OCI-LY7 (cell line): ENCODE measurements around the gene PLEKHA6. TPM values are rescaled to one million over a fixed set of nuclear protein-coding genes. Genes with fewer than 3 reads are reported as not detected.

Source experiments
- BruUV-seq: library from RNA; stranded (reverse); fragments of 400-500 nt; replicated peaks from 2 replicates; lab custom pipeline; 2021; lab: Mats Ljungman, UMichigan
- CTCF ChIA-PET: fragments of 300-600 bp; sonication (Branson Sonifier 250); formaldehyde crosslinking; loops from one replicate; lab custom pipeline; 2022; ENCODE audit warnings: antibody characterized with exemption; ENCODE audit not compliant: unreplicated experiment; lab: Charles Lee
- POLR2A ChIA-PET: fragments of 300-600 bp; sonication (Branson Sonifier 250); formaldehyde crosslinking; loops from one replicate; lab custom pipeline; 2022; ENCODE audit warnings: antibody characterized with exemption; lab: Charles Lee
- DNase-seq: peaks from one replicate; pipeline ENCODE4 v3.0.0-alpha.2; 2015; ENCODE audit warnings: low spot score
- H2AFZ ChIP-seq: fragments of 200-600 bp; sonication (generic), shearing (Covaris generic); 2 replicates; pipeline ENCODE4 v1.6.1; 2014; ENCODE audit warnings: mild to moderate bottlenecking, antibody characterized with exemption, low read length, moderate library complexity
- H3K27ac ChIP-seq: fragments of 200-600 bp; sonication (generic); 2 replicates; pipeline ENCODE4 v1.5.1; 2014; ENCODE audit warnings: mixed run types, low read depth, mild to moderate bottlenecking, moderate library complexity, low read length, inconsistent platforms; ENCODE audit not compliant: poor library complexity, severe bottlenecking
- H3K36me3 ChIP-seq: fragments of 200-600 bp; sonication (generic); 2 replicates; pipeline ENCODE4 v1.6.1; 2014; ENCODE audit warnings: mild to moderate bottlenecking, antibody characterized with exemption, low read length, moderate library complexity, mixed read lengths; ENCODE audit not compliant: insufficient read depth
- H3K4me1 ChIP-seq: fragments of 200-600 bp; sonication (generic); 2 replicates; pipeline ENCODE4 v1.5.1; 2014; ENCODE audit warnings: mild to moderate bottlenecking, low read length; ENCODE audit not compliant: insufficient read depth, poor library complexity, severe bottlenecking
- H3K4me2 ChIP-seq: fragments of 200-600 bp; sonication (generic); 2 replicates; pipeline ENCODE4 v1.6.1; 2014; ENCODE audit warnings: mild to moderate bottlenecking, low read length
- H3K4me3 ChIP-seq: fragments of 200-600 bp; sonication (generic); 2 replicates; pipeline ENCODE4 v1.5.1; 2014; ENCODE audit warnings: mild to moderate bottlenecking, low read depth, low read length; ENCODE audit not compliant: poor library complexity, severe bottlenecking
- H3K79me2 ChIP-seq: fragments of 200-600 bp; sonication (generic); 2 replicates; pipeline ENCODE4 v1.6.1; 2016; ENCODE audit warnings: low read depth, mild to moderate bottlenecking, low read length, moderate library complexity, mixed read lengths; ENCODE audit not compliant: insufficient read depth
- H3K9me2 ChIP-seq: fragments of 200-600 bp; sonication (generic); 2 replicates; pipeline ENCODE4 v1.6.1; 2016; ENCODE audit warnings: mild to moderate bottlenecking, low read length, mixed read lengths; ENCODE audit not compliant: insufficient read depth
- H3K9me3 ChIP-seq: fragments of 200-600 bp; sonication (generic); 2 replicates; pipeline ENCODE4 v1.6.1; 2014; ENCODE audit warnings: mild to moderate bottlenecking, mixed run types, low read length, mixed read lengths
- H4K20me1 ChIP-seq: fragments of 200-600 bp; sonication (generic); 2 replicates; pipeline ENCODE4 v1.6.1; 2014; ENCODE audit warnings: mild to moderate bottlenecking, antibody characterized with exemption, low read length, moderate library complexity, mixed read lengths; ENCODE audit not compliant: insufficient read depth
- EZH2phosphoT487 ChIP-seq: fragments of 200-600 bp; sonication (generic); IDR thresholded peaks from 2 replicates; pipeline ENCODE4 v1.6.1; 2018; ENCODE audit warnings: low read depth, borderline replicate concordance, mild to moderate bottlenecking, mixed run types, antibody characterized with exemption, low read length, moderate library complexity, mixed read lengths
- intact Hi-C: fragments of 100-400 bp; cut with micrococcal nuclease; formaldehyde crosslinking; loops from one replicate; pipeline ENCODE4 v1.10.0; 2022; ENCODE audit not compliant: unreplicated experiment
- total RNA-seq, 2 experiments: library from RNA; depleted of rRNA in 1 of 2; stranded (reverse); fragments of >200 nt in 1 of 2; shearing (Covaris generic) in 1 of 2; gene quantifications; 2 replicates each; pipeline ENCODE4 v1.2.3, GENCODE V29; 2014 to 2022
- TF ChIP-seq, protein P1 (sequence below): fragments of 200-600 bp; sonication (generic); conservative IDR thresholded peaks from 2 replicates; pipeline ENCODE4 v1.5.1; 2014; ENCODE audit warnings: mild to moderate bottlenecking, antibody characterized with exemption, low read length, moderate library complexity, mixed read lengths

Gene PLEKHA6
- total RNA-seq, 2 experiments from 2014 or later: not detected

DNA sequence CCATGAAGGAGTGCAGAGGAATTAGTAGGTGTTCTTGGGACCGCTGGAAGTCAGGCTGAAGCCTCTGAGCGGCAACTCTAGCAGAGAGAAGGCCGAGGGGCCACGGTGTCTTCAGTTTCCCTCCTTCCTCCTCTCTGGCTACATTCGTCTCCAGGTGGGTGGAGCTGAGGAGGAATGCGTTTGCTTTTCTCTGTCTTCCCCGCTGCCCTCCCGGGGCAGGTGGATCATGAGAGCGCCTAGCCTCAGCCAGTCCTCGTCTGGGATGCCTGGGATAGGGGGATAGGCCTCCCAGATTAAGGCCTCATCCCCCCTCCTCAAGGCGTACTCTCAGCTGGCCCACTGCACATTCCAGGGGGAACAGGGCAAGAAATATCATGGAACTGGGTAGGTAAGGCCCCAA is 138.5 kb downstream of the PLEKHA6 start:
- Histone ChIP-seq H3K9me2 (no peaks in the 10 kb centered on the region), H3K79me2 (no peaks in the 10 kb centered on the region), H3K4me3 (no peak overlapping the region), H3K27ac (no peak overlapping the region), H2AFZ (no peak overlapping the region), H3K4me2 (no peak overlapping the region), H3K36me3 (no peaks in the 10 kb centered on the region), H3K4me1 (no peaks in the 10 kb centered on the region), H3K9me3 (no peaks in the 10 kb centered on the region), H4K20me1 (no peaks in the 10 kb centered on the region)
- intact Hi-C loops: no loop called here
- no peak for DNase-seq
- no TSS peak for BruUV-seq
- CTCF ChIA-PET: no interaction called here
- TF ChIP-seq, protein P1, sequence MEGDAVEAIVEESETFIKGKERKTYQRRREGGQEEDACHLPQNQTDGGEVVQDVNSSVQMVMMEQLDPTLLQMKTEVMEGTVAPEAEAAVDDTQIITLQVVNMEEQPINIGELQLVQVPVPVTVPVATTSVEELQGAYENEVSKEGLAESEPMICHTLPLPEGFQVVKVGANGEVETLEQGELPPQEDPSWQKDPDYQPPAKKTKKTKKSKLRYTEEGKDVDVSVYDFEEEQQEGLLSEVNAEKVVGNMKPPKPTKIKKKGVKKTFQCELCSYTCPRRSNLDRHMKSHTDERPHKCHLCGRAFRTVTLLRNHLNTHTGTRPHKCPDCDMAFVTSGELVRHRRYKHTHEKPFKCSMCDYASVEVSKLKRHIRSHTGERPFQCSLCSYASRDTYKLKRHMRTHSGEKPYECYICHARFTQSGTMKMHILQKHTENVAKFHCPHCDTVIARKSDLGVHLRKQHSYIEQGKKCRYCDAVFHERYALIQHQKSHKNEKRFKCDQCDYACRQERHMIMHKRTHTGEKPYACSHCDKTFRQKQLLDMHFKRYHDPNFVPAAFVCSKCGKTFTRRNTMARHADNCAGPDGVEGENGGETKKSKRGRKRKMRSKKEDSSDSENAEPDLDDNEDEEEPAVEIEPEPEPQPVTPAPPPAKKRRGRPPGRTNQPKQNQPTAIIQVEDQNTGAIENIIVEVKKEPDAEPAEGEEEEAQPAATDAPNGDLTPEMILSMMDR: no peak
- POLR2A ChIA-PET: no interaction called here

DNA sequence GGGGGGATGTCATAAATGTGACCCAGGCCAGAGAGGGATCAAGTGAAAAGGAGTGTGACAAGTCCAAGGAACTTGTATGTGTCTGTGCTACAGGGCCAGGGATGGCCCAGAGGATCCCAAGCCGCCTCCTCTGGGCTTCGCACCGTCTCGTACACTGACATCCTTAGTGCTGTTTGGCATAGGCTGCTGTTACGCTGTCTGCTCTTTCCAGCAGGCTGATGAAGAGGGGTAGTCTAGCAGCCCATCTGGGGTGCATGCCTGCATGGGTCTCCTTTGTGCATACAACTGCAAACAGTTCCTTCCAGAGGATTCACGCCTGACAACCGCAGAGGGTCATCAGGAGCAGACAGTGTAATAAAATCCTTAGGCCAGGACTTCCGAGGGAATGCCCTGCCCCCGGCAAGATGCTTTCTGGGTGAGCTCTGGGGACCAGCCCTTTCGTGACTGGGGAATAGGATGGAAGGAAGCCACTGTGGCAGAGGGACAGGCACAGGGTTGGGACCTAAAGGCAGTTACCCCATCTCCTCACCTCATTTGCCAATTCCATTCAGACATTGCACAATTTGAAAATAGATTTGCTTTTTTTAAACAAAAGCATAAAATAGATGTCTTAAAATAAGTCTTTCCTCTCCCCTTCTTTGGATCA is 139.6 kb downstream of the PLEKHA6 start:
- Histone ChIP-seq H3K9me2 (no peaks in the 10 kb centered on the region), H3K27ac (no peak overlapping the region), H3K4me3 (no peak overlapping the region), H3K79me2 (no peaks in the 10 kb centered on the region), H4K20me1 (no peaks in the 10 kb centered on the region), H3K9me3 (no peaks in the 10 kb centered on the region), H2AFZ (no peak overlapping the region), H3K4me1 (no peaks in the 10 kb centered on the region), H3K4me2 (no peak overlapping the region), H3K36me3 (no peaks in the 10 kb centered on the region)
- DNase-seq: no peak
- BruUV-seq: no TSS peak
- TF ChIP-seq, protein P1: no peak
- no peak for TF ChIP-seq EZH2phosphoT487
- ChIA-PET CTCF (no interaction called here), POLR2A (no interaction called here)
- intact Hi-C loops: no loop called here

DNA sequence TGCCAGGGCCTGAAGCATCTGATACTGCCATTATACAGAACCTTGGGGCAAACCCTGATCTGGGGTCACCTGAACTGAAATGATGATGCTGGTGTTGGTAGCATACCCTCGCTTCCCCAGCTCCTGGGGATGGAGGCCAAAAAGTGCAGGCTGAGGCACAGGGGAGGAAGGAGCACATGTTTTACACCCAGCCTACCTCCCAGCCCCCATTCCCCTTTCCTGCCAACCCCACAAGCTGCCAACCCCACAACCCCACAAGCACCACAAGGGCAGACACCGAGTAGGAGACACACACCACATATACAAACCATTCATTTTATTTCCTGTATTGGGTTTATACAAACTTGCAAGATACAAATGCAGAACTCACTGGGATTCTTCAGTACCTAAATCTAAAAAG is 141.2 kb downstream of the PLEKHA6 start:
- Histone ChIP-seq H3K79me2 (no peaks in the 10 kb centered on the region), H3K4me3 (no peak overlapping the region), H4K20me1 (no peaks in the 10 kb centered on the region), H3K4me2 (no peak overlapping the region), H3K9me3 (no peaks in the 10 kb centered on the region), H3K4me1 (no peaks in the 10 kb centered on the region), H3K27ac (no peak overlapping the region), H2AFZ (no peak overlapping the region), H3K36me3 (no peaks in the 10 kb centered on the region), H3K9me2 (no peaks in the 10 kb centered on the region)
- TF ChIP-seq EZH2phosphoT487: no peak
- TF ChIP-seq, protein P1: no peak
- intact Hi-C loops: no loop called here
- CTCF ChIA-PET: no interaction called here
- POLR2A ChIA-PET: no interaction called here
- DNase-seq: no peak
- BruUV-seq: no TSS peak
